HT1080 (cell line): ENCODE results near the gene TCERG1L. TPM values are rescaled to one million over a fixed set of nuclear protein-coding genes. Genes with fewer than 3 reads are reported as not detected.

Source experiments
- DNase-seq: peaks from one replicate; pipeline ENCODE4 v3.0.0-alpha.2; 2015; ENCODE audit warnings: low read depth
- total RNA-seq: library from RNA; depleted of rRNA; stranded (reverse); fragments of >200 nt; shearing (Covaris generic); gene quantifications from 2 replicates; pipeline ENCODE4 v1.2.3, GENCODE V29; 2014

The TCERG1L gene
- total RNA-seq, 1 experiment from 2014 or later: not detected

- no peak for DNase-seq
Observed at GRCh38 chr10:131127138-131127589, 184.4 kb downstream of the TCERG1L start.

DNA sequence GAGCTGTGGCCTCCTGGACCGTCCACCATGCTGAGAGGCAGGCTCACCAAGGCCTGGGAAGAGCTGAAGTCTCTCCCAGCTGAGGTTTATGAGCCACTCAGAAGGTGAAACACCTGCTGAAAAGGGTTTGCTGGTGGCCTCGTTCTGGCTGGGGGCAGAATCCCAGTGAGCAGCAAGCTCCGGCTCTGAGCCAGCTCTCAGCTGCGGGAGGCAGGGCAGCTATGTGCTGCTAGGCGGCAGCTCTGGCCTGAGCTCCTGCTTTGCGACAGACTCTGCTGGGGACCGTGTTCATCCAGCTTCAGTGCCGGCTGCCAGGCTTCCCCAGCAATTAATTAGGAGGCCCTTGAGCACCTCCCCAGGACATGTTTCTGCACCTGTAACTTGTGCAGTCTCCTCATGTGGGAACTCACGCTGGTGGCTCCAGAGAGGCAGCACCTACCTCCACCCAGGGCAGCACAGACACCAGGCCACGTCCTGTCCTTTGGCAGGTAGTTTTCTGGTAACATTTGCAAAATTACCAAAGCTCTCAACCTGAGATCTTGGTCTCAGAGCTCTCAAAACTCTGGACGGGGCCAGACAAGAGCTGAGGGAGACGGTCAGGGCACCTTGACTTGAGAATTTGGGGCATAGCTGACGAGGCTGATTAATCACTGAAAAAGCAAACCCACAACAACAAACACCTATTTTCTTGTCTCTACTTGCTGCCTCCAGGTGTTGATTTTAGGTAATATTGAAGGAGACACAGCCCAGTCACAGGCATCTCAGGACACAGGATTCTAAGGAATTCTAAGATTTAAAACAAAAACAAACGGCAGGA lies 185.0 kb downstream of the TCERG1L start:
- peak; percentile 23 for DNase-seq

DNA sequence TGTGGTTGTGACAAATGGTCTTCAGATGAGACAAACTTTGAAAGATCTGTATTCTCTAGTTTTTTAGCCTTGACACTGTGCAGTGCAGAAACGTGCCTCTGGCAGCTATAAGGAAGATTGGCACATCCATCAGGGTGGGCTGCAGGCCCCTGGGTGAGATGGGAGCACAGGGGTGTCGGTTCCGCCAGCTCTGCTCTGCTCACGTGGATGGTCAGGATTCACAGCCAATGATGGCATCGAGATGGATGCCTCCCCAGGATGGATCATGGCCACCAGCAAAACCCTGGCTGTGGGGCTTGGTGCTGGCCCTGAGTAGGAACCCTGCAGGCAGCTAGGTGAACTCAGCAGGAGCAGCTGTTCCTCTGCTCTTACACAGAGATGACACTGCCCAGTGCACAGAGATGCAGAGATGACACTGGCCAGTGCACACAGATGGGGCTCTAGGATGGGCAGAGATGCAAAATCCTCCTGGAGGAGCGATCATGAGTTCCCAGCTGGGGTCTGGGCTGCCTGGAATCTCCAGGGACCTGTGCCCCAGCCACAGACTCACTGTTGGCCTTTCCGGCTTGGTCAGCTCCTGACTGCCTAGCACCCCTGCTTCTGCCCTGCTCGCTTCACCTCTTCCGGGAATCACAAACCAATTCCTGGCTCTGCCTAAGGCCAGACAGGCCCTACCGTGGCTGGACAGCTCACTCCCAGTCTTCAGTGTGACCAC lies 185.9 kb downstream of the TCERG1L start:
- no peak for DNase-seq

DNA sequence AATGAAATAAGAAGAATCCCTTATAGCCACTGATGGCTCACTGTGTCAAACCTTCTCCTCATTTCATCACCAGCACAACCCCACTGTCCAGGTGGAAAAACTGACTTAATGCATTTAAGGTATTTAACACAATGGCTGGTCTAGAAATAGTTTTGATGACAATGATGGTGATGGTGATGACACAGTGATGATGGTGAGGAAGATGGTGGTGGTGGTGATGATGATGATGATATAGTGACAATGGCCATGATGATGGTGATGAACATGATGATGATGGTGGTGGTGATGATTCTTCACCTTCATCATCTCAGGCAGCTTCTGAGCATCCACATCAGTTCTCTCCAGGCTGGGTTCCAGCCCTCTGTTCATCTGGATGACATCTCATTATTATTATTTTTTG lies 186.6 kb downstream of the TCERG1L start:
- DNase-seq: no peak

DNA sequence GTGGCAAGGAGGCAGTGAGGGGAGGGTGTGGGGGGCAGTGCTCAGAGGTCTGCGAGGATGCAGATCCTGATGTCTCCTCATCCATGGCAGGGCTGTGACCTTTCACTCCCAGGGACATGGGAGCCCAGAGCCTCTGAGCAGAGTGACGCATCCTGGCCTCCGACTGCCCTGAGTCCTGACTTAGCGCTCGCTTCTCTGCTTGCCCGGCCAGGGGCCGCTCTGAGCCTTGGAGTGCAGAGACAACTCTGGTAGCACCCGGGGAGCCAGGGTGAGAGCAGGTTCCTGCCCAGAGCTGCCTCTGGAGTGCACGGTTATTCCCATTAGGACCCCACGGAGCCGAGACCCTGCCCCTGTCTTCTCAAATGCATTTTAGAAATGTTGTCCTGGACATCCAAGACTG lies 188.0 kb downstream of the TCERG1L start:
- DNase-seq: no peak

GRCh38 chr10:131121511-131122035 lies 189.9 kb downstream of the TCERG1L start:
- DNase-seq: no peak

- DNase-seq: no peak
Observed at GRCh38 chr10:131119626-131120355, 191.7 kb downstream of the TCERG1L start.

GRCh38 chr10:131117416-131118212 lies 193.9 kb downstream of the TCERG1L start:
- no peak for DNase-seq

- no peak for DNase-seq
Observed at GRCh38 chr10:131116991-131117375, 194.5 kb downstream of the TCERG1L start.

GRCh38 chr10:131116216-131116990 lies 195.1 kb downstream of the TCERG1L start:
- no peak for DNase-seq

- DNase-seq: no peak
Observed at GRCh38 chr10:131115801-131116200, 195.7 kb downstream of the TCERG1L start.

- DNase-seq: no peak
Observed at GRCh38 chr10:131115321-131115720, 196.2 kb downstream of the TCERG1L start.

DNA sequence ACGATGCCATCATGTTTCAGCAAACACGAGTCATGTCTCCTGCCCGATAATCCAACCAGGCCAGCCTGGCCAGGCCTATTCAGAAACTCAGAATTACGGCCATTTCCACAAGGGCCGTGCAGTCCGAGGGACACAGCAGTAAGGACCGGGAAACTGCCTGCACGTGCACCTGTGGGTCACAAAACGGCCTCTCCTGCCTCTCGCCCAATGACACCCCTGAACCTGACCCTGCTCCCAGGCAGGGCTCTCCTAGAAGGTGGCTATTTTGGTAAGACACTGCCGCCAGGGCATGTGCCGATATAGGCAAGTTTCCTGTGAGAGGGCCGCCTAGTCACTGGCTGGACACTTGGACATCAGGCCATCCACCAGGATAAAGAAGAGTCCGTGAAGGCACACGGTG lies 196.7 kb downstream of the TCERG1L start:
- DNase-seq: no peak

DNA sequence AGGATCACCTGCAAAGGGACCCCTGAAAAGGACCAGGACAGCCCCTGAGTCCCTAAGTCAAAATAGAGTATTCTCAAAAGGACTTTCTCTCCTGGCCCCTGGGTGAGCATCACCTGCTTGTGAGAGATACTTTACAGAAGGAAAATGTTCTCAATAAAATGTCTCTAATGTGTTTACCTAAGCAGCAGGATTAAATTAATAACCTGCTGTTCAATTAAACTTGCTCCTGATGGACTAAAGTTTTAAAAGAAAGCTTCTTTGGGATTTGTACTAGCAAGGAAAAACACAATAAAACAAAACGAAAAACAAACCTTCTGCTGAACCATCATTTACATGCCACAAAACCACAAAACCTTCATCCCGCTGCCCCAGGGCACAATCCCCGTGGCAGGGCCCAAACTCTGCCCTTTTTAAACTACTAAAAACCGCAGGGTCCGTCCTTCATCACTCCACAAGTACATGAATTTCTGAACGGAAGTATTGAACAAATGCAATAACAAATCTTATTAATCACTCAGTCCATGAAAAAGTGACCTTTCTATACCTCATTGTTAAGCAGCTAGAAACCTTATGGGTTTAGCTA lies 197.7 kb downstream of the TCERG1L start:
- DNase-seq: no peak

- no peak for DNase-seq
Observed at GRCh38 chr10:131113165-131113564, 198.4 kb downstream of the TCERG1L start.

DNA sequence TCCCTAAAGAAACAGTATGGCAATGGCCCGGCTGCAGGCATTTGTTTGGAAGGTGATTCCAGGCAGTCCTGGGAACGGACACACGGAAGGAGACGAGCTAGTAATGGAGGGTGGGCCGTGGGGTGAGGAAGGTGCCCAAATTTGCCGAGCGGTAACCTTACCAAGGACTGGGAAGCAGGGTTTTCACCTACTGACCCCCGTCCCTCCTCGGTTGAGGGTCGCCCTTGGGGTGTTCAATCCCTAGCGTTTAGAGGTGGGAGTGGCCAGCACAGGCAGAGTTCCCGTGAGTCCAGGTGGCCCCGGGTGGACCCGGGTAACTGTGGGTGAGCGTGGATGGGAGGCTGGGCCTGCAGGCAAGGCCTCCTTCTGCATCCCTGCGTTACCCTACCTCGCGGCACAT lies 198.8 kb downstream of the TCERG1L start:
- DNase-seq: no peak

DNA sequence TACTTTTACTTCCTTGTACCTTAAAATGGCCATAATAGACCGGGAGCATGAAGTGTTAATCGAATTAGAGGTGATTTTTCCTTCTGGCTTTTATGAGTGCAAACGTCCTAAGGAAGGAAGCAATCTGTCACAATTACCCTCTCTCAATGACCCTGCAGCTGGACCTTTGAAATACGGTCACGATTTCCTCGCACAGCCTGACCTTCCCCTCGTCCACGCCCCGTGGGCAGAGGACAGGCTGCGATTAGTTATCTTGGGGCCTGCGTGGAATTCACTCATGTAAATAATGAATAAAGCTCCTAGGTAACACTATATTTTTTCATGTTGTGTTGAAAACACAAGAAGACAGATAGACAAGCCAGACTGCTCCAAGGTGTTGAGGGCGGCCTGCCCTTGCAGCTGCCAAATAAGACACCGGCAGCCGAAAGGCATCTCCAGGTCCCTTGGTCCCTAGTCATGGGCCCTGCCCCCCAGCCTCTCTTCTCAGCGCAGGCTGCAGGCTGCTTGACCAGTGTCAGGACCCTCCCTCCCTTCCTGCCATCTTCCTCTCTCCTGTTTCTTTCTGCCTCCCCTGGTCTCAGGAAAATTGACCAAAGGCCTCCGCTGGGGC lies 199.9 kb downstream of the TCERG1L start:
- no peak for DNase-seq

- DNase-seq: no peak
Observed at GRCh38 chr10:131111007-131111406, 200.5 kb downstream of the TCERG1L start.

DNA sequence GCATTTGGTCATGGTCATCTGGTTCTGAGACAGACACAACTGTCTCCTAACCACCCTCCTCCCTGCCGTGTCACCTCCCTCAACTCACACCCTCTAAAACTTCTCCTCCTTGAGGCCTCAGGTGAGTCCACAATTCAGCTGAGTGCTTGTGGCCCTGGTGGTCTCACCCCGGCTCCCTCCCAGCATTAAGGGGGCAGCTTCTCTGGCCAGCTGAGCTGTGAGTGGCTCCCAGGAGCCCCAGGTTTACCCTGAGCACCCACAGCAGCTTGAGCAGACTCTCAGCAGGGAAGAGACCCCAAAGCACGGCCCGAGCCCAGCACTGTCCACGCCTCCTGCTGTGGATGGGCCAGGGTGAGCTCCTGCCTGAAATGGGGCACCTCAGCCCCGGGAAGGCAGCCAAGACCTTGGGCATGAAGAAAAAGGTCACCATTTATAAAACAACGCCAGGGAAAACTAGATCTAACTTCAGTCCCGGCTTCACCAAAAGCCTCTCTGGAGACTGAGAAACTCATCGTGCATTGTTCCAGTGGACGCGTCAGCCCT lies 201.2 kb downstream of the TCERG1L start:
- DNase-seq: no peak
